Lower leg skin (tissue), 4 donors: ENCODE measurements around the gene TNFAIP8L2. TPM values are rescaled to one million over a fixed set of nuclear protein-coding genes. Genes with fewer than 3 reads are reported as not detected.
A peak's percentile ranks its signal among the peaks of the same experiment; 100 is the strongest.

ENCODE experiments used
- DNase-seq, 2 donors: peaks; one replicate each; pipeline ENCODE4 v3.0.0-alpha.2; 2019; ENCODE audit warnings: low spot score in 2 of 2
- H3K4me3 ChIP-seq: fragments of 200-600 bp; sonication (generic); 2 replicates; pipeline ENCODE4 v1.5.1; 2017; ENCODE audit warnings: mild to moderate bottlenecking, low read depth; ENCODE audit not compliant: poor library complexity, severe bottlenecking
- POLR2A ChIP-seq, 2 donors: fragments of 450-650 bp; IDR thresholded peaks; one replicate each; pipeline ENCODE4 v1.6.1; 2016 to 2017; ENCODE audit warnings: antibody characterized with exemption in 2 of 2, mild to moderate bottlenecking in 1 of 2, moderate library complexity in 1 of 2
- WGBS, 2 donors: methylation state at CpG; one replicate each; pipeline ENCODE4 v1.1.5; 2018; 5-methylcytosine and 5-hydroxymethylcytosine counted together
- intact Hi-C: fragments of 100-400 bp; cut with DNase I; formaldehyde crosslinking; loops from one replicate; pipeline ENCODE4 v1.15.0; 2023; ENCODE audit warnings: low total_unique reads
- total RNA-seq, 4 donors: library from RNA; depleted of rRNA; stranded (reverse); fragments of >200 nt; gene quantifications; one replicate each; pipeline ENCODE4 v1.1.0, GENCODE V29; 2016
- TF ChIP-seq, protein P1 (sequence below), 3 donors: fragments of 450-650 bp; IDR thresholded peaks; one replicate each; pipeline ENCODE4 v1.5.1; 2016; ENCODE audit warnings: antibody characterized with exemption in 3 of 3, mild to moderate bottlenecking in 3 of 3, moderate library complexity in 2 of 3

TNFAIP8L2 gene
- total RNA-seq, 4 donors from 2014 or later = 1.2 to 5.6 (median 3.0) TPM

DNA sequence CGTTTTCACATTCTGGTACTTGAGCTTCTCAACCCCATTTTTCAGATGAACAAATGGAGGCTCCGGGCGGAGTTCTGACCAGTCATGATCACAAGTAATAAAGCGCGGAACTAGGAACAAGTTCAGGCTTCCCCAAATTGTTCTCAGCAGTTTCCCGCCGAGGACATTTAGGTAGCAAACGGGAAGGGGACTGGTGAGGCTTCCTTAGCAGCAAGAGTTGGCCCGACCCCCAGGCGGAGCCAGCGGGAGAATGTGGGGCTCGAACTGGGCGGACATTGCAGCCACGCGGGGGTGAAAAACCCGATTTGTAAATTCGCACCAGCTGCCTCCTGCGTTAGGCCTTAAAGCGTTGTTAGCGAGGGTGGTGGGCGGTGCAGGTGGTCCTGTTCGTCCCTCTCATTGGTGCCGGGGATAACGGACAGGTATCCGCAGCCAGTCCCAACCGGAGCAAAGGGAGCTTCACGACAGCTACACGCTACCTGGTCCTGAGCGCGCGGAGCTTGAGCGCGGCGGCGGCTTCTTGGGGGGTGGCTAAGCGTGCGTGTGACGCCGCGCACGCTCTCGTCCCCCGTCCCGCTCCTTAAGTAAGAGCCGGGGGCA is 25.4 kb upstream of the TNFAIP8L2 start:
- no peak overlapping the region for H3K4me3 ChIP-seq
- DNase-seq = peak; percentile 84 to 96
- intact Hi-C loops = no loop called here
- 7% methylated on average over 28 to 40 of the region's 45 CpGs for WGBS, 2 donors
- TF ChIP-seq, protein P1, sequence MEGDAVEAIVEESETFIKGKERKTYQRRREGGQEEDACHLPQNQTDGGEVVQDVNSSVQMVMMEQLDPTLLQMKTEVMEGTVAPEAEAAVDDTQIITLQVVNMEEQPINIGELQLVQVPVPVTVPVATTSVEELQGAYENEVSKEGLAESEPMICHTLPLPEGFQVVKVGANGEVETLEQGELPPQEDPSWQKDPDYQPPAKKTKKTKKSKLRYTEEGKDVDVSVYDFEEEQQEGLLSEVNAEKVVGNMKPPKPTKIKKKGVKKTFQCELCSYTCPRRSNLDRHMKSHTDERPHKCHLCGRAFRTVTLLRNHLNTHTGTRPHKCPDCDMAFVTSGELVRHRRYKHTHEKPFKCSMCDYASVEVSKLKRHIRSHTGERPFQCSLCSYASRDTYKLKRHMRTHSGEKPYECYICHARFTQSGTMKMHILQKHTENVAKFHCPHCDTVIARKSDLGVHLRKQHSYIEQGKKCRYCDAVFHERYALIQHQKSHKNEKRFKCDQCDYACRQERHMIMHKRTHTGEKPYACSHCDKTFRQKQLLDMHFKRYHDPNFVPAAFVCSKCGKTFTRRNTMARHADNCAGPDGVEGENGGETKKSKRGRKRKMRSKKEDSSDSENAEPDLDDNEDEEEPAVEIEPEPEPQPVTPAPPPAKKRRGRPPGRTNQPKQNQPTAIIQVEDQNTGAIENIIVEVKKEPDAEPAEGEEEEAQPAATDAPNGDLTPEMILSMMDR (IDR thresholded peaks at IDR 0.05) = no peak
- TF ChIP-seq POLR2A (IDR thresholded peaks at IDR 0.05) = no peak

DNA sequence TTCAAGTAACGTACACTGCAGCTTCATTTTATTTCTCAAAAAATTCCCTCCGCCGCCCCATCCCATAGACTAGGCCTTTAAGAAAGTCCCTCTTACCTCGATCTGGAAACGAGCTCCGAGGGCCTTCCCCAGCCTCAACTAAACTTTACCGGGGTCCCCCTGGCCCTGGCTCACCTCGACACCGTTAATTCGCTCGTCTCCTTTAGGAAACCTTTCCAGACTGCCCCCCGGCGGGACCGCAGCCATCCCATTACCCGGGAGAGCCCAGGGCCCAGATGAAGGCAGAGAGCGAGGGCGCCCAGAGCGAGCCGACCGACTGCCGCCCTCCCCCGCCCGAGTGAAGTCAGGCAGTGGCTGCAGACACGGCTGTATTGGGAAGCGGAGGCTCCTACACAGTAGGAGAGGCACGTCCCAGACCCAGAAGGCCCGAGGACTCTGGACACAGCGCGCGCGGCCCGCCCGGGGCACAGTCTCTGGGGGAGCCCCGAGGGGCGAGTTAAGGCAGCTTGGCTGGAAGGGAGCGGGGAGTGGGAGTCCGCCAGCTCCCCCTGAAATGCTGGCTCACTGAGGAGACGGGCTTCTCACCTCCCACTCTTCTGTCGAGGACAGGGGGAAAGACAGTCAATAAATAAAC is 24.6 kb upstream of the TNFAIP8L2 start:
- WGBS, 2 donors = 15 to 26% methylated on average over 39 of the region's 39 CpGs
- DNase-seq = no peak
- intact Hi-C loops = no loop called here

DNA sequence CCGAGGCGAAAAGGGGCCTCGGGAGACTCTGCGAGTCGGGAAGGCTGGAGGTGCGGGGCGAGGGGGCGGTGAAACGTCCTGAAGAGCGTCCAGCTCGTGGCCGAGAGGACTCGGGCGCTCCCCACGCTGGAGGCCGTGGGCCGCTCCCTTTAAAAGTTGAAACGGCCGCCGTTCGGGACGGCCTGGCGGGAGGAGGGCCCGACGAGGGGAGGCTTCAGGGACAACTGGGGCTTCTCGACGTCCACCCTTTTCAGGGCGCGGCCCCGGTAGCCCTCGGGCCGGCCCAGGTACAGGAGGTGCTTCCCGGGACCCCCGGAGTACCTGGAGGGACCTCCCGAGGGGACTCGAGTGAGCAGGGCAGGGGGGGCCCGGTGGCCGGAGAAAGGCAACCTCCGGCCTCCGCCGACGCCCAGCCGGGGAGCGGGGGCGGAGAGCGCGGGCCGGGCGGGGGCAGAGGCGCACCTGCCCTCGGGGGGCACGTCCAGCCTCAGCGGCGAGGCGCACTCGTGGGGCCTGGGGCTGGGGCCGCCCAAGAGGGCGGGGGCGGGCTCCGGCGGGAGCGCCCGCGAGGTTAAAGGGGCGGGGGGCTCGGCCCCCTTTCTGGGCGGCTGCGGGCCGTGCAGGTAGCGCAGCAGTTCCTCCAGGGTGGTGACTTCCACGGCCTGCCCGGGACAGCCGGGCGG is 24.0 kb upstream of the TNFAIP8L2 start:
- intact Hi-C loops = no loop called here
- no peak for TF ChIP-seq POLR2A (IDR thresholded peaks at IDR 0.05)
- TF ChIP-seq, protein P1 (IDR thresholded peaks at IDR 0.05) = no peak
- H3K4me3 ChIP-seq = no peak overlapping the region
- no peak for DNase-seq
- WGBS, 2 donors = 53 to 67% methylated on average over 29 to 33 of the region's 74 CpGs

More for the DNA sequence above, 24.6 kb upstream of the TNFAIP8L2 start:
- H3K4me3 ChIP-seq = no peak overlapping the region
- TF ChIP-seq POLR2A (IDR thresholded peaks at IDR 0.05) = no peak
- TF ChIP-seq, protein P1 (IDR thresholded peaks at IDR 0.05) = no peak

DNA sequence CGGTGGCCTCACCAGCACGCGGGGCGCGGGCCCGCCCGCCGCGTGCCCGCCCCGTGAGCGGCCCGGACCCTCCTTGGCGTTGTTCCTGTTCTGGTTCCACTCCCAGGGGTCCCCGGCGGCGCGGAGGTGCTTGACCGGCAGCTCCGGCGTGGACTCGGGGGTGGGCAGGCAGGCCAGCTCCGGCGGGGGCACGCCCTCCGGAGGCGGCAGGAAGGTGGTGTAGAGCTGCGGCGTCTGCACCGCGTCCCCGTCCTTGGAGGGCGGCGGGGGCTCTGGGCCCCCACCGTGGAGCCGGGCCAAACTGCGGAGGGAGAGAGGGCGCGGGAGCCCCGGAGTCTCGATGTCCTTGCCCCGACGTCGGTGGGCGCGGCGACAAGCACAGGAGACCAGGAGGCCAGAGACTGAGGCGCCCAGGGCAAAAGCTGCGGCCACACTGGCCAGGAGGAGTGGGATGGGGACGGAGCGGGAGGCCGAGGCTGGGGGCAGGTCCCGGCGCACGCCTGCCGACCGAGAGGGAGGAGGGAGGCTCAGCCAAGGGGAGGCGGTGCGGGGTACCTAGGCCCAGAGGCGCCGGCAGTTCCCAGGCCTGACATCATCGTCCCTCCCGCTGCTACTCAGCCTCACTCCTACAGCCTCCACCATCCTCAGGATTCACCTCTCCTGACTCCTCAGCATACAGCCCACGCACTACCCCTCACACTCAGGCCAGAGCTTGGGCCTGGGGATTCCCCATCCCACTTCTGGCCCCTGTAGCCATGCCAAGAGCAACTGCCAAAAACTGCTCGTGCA is 23.2 kb upstream of the TNFAIP8L2 start:
- WGBS, 2 donors = 79 to 88% methylated on average over 48 to 49 of the region's 65 CpGs
- DNase-seq = no peak
- intact Hi-C loops = no loop called here
- H3K4me3 ChIP-seq = no peak overlapping the region
- TF ChIP-seq POLR2A (IDR thresholded peaks at IDR 0.05) = no peak
- TF ChIP-seq, protein P1 (IDR thresholded peaks at IDR 0.05) = no peak

- H3K4me3 ChIP-seq = no peak overlapping the region
- DNase-seq = no peak
- intact Hi-C loops = no loop called here
- 78 to 88% methylated on average over 3 of the region's 3 CpGs for WGBS, 2 donors
- TF ChIP-seq POLR2A (IDR thresholded peaks at IDR 0.05) = no peak
- TF ChIP-seq, protein P1 (IDR thresholded peaks at IDR 0.05) = no peak
Observed at GRCh38 chr1:151134396-151134795, 22.1 kb upstream of the TNFAIP8L2 start.
